GM12875 (cell line): ENCODE results near the gene LEF1.

ENCODE experiments used
- H3K4me3 ChIP-seq: one replicate; pipeline ENCODE4 v1.5.1; 2011; ENCODE audit warnings: low read depth, low read length, control low read depth
- TF ChIP-seq, protein P1 (sequence below): IDR thresholded peaks from 2 replicates; pipeline ENCODE4 v1.5.1; 2011; ENCODE audit warnings: low read depth, mild to moderate bottlenecking, control low read depth, inconsistent platforms, low read length, moderate library complexity, borderline replicate concordance; ENCODE audit not compliant: insufficient read depth

Gene LEF1

DNA sequence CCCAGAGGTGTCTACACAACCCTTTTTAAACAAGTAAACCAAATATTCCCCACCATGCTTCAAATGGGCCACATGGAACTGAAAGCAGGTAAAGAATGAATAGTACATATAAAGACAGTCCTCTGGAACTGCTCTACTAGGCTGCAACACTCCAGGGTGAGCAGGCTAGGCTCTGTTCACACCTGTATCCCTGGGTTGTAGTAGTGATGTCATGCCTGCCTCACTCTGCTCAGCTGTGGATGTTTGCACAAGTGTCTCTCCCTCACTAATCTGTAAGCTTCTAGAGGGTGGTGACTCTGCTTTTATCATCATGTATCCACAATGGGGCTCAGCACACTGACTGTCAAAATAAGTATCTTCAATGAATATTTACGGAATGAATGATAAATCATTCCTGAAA is 20.4 kb downstream of the LEF1 start:
- TF ChIP-seq, protein P1, sequence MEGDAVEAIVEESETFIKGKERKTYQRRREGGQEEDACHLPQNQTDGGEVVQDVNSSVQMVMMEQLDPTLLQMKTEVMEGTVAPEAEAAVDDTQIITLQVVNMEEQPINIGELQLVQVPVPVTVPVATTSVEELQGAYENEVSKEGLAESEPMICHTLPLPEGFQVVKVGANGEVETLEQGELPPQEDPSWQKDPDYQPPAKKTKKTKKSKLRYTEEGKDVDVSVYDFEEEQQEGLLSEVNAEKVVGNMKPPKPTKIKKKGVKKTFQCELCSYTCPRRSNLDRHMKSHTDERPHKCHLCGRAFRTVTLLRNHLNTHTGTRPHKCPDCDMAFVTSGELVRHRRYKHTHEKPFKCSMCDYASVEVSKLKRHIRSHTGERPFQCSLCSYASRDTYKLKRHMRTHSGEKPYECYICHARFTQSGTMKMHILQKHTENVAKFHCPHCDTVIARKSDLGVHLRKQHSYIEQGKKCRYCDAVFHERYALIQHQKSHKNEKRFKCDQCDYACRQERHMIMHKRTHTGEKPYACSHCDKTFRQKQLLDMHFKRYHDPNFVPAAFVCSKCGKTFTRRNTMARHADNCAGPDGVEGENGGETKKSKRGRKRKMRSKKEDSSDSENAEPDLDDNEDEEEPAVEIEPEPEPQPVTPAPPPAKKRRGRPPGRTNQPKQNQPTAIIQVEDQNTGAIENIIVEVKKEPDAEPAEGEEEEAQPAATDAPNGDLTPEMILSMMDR, result no peak
- no peak overlapping the region for H3K4me3 ChIP-seq

DNA sequence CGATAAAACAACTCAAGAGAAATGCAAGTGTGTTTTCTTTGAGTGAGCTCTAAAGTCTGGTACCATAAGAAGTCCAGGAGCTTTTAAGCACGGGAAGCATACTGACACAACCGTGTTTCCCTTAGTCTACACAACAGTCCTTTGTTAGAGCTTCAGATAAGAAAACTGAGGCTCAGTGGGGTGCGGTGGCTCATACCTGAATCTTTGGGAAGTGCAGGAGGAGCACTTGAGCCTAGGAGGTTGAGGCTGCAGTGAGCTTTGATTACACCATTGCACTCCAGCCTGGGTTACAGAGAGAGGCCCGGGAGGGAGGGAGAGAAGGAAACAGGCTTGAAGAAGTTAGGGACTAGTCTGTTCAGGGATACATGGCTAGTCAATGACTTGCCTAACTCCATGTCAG is 21.9 kb downstream of the LEF1 start:
- no peak overlapping the region for H3K4me3 ChIP-seq
- TF ChIP-seq, protein P1, result no peak

DNA sequence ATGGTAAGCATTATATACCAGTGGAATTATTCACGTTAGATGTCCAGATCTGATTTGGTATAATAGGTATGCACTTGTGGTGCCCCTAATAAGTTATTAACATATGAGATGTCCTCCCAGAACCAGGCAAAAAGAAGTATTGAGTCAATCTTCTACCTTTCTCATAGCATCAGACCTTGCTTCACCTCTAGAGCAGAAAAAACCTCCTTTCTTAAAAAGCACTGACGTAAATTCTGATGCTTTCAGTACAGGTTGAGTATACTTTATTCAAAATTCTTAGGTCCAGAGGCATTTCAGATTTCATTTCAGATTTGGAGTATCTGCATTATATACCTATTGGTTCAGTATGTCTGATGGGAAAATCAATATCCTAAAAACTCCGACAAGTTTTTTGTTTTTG is 22.4 kb downstream of the LEF1 start:
- no peak overlapping the region for H3K4me3 ChIP-seq
- TF ChIP-seq, protein P1, result no peak

DNA sequence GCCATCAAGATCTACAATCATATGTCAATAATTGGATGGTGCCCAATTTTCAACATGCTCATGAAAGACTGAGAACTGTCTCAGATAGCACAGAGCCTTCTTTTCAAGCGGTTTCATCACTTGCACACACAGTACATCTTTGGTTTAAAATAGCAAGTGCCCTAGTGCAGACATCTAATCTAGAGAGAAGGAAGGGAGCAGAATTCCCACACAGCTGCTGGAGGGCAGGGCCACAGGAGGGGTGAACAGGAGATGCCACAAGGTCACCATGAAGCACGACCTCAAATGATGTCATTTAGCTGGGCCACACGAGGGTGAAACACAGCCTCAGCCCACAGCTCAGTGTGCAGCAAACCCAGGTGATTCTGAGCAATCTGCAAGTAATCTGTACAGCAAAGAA is 24.3 kb downstream of the LEF1 start:
- H3K4me3 ChIP-seq, result no peak overlapping the region
- TF ChIP-seq, protein P1, result no peak

DNA sequence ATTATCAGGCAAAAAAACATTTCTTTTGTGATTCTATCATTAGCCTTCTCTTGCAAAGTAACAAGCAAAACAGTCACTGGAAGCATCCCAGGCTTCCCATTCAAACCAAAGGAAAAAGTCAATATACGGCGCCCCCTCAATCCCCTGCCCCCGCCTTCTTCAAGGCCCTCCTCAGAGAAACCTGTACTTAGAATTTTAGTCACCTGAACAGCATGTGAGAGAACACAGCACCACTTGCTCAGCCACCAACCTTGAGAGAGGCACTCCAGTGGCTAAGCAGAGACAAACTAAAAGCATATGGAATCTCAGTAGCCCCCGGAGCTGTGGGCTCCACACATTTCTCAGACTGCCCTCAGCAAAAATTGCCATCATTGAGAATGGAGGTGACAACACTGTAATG is 25.2 kb downstream of the LEF1 start:
- TF ChIP-seq, protein P1, result no peak
- H3K4me3 ChIP-seq, result no peak overlapping the region

DNA sequence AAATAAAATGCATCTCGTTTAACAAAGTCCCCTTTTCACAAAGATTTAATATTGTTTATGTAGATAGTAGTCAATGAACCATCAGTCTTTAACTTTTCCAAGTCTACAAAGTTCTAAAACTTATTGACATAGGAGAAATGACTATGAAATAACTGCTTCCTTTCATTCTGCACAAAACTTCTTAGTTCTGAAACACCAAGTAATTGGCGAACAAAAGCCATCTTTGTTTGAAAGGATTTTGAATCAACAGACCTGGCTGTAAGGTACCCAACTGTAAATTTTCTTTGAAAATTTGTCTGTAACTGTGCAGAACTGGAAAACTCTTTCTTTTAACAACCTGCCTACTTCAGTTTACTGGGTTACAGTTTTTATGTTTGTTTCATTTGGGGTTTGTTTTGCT is 25.9 kb downstream of the LEF1 start:
- TF ChIP-seq, protein P1, result no peak
- H3K4me3 ChIP-seq, result no peak overlapping the region

DNA sequence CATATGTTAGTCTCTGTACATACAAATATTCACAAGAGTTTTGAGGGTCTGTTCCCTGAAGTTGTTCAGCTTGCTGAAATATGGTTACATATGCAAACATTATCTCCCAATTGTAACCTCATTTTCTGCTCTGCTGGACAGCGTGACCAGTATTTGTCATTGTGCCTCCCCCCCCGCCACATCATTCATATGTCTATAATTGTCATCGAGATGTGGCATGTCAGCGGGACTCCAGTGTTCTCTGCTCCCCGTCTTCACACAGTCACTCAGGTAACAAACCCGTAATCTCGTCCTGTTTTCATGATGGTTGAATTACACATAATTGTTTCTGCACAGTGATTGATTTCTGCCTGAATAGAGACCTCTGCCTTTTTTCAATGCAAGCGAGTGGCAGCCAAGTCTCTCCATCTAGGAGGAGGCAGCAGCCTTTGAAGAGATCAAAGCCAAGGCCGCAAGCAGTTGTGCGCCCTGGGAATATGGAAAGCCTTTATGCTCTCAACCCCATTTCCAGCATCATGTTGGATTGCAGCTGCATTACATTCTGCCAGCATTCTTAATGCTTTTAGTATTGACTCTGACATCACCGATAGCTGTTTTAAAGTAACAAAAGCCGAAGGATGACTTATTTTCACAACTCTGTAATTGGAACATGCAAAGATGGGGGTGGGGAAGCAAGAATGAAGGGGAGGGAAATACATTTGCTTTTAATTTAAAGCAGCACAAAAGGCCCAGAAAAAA is 27.4 kb downstream of the LEF1 start:
- no peak overlapping the region for H3K4me3 ChIP-seq
- TF ChIP-seq, protein P1, result no peak
